Peyer's patch (tissue), 4 donors: ENCODE measurements around the gene ETAA1. TPM values are rescaled to one million over a fixed set of nuclear protein-coding genes. Genes with fewer than 3 reads are reported as not detected.

Experiments used
- DNase-seq, 3 donors: peaks; one replicate each; pipeline ENCODE4 v3.0.0-alpha.2; 2017 to 2019
- H3K27ac ChIP-seq, 4 donors: fragments of 200-600 bp; sonication (generic); one replicate each; pipeline ENCODE4 v1.5.1; 2016 to 2019
- H3K27me3 ChIP-seq, 2 donors: fragments of 200-600 bp; sonication (generic); one replicate each; pipeline ENCODE4 v1.5.1; 2019
- H3K36me3 ChIP-seq, 3 donors: fragments of 200-600 bp; sonication (generic); one replicate each; pipeline ENCODE4 v1.5.1; 2016 to 2019
- H3K4me1 ChIP-seq, 4 donors: fragments of 200-600 bp; sonication (generic); one replicate each; pipeline ENCODE4 v1.5.1; 2016 to 2019
- H3K4me3 ChIP-seq, 4 donors: fragments of 200-600 bp; sonication (generic); 1 replicate in 3 of 4; 2 replicates in 1 of 4; pipeline ENCODE4 v1.5.1; 2016 to 2019; ENCODE audit warnings: mild to moderate bottlenecking in 1 of 4
- H3K9me3 ChIP-seq, 4 donors: fragments of 200-600 bp; sonication (generic); one replicate each; pipeline ENCODE4 v1.5.1; 2016 to 2019; ENCODE audit warnings: mild to moderate bottlenecking in 1 of 4
- POLR2A ChIP-seq, 2 donors: fragments of 450-650 bp; IDR thresholded peaks; one replicate each; pipeline ENCODE4 v1.5.1; 2017; ENCODE audit warnings: antibody characterized with exemption in 2 of 2, mild to moderate bottlenecking in 2 of 2, moderate library complexity in 2 of 2
- total RNA-seq, 4 donors: library from RNA; depleted of rRNA; stranded (reverse); fragments of >200 nt; gene quantifications; one replicate each; pipeline ENCODE4 v1.1.0, GENCODE V29; 2016
- TF ChIP-seq, protein P1 (sequence below), 6 experiments: fragments of 450-650 bp in 4 of 6; fragments of 200-600 bp in 2 of 6; sonication (generic) in 1 of 6; IDR thresholded peaks; one replicate each; pipeline ENCODE4 v1.5.1; 2017 to 2019; ENCODE audit warnings: antibody characterized with exemption in 6 of 6, mild to moderate bottlenecking in 3 of 6, moderate library complexity in 1 of 6

Gene ETAA1
- total RNA-seq, 4 donors from 2014 or later, result 10.9 to 22.3 (median 12.4) TPM

DNA sequence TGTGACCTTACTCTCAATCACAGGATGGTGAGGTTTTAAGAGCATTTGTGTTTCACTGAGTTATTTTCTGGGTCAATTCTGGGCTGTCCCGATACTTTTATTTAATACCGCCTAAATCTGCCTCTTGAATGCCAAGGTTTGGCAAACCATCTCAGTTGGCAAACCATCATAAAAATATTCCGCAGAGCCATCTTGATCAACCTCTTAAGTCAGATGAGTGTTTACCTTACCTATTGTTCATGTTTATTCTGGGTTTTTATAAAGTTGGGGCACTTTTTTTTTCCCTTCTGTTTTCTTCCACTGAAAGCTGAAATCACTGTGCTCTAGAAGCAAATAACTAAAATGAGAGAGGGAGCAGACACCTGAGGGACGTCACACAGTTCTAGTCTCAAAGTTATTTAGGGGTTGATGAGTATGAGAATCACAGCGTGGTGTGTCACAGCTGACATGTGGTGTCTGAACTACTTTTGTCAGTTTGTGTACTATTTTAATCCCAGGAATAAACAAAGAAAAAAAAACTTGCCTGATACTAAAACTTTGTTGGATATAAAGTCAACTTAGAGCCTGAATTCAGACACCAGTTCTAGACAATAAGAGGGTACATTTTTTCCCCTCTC lies 48.6 kb downstream of the ETAA1 start:
- H3K9me3 ChIP-seq, result no peaks in the 10 kb centered on the region
- no peaks in the 10 kb centered on the region for H3K36me3 ChIP-seq
- H3K4me3 ChIP-seq, result no peak overlapping the region
- TF ChIP-seq, protein P1, sequence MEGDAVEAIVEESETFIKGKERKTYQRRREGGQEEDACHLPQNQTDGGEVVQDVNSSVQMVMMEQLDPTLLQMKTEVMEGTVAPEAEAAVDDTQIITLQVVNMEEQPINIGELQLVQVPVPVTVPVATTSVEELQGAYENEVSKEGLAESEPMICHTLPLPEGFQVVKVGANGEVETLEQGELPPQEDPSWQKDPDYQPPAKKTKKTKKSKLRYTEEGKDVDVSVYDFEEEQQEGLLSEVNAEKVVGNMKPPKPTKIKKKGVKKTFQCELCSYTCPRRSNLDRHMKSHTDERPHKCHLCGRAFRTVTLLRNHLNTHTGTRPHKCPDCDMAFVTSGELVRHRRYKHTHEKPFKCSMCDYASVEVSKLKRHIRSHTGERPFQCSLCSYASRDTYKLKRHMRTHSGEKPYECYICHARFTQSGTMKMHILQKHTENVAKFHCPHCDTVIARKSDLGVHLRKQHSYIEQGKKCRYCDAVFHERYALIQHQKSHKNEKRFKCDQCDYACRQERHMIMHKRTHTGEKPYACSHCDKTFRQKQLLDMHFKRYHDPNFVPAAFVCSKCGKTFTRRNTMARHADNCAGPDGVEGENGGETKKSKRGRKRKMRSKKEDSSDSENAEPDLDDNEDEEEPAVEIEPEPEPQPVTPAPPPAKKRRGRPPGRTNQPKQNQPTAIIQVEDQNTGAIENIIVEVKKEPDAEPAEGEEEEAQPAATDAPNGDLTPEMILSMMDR (IDR thresholded peaks at IDR 0.05), result no peak
- TF ChIP-seq POLR2A (IDR thresholded peaks at IDR 0.05), result no peak
- no peak overlapping the region for H3K27ac ChIP-seq
- no peaks in the 10 kb centered on the region for H3K27me3 ChIP-seq
- no peak for DNase-seq
- no peaks in the 10 kb centered on the region for H3K4me1 ChIP-seq

DNA sequence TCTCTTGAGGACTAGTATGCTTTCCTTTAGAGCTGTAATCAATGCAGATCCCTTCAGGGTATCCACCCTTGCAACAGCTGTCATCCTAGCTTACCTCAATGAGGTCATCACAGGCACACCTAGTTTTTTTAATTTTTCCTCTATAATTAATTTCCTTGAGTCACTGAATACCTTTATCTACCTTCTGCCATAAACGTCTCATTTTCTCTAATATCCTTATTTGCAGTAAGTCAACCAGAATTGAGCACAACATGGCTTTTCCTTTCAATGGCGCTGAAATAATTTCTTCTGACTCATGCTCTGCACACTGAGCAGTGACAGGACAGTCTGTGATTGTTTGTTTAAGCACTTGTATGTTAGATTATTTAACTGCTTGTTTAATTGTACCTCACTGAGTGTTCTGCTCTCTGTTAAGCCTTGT lies 49.4 kb downstream of the ETAA1 start:
- H3K27me3 ChIP-seq, result no peaks in the 10 kb centered on the region
- TF ChIP-seq, protein P1 (IDR thresholded peaks at IDR 0.05), result no peak
- no peak for TF ChIP-seq POLR2A (IDR thresholded peaks at IDR 0.05)
- no peaks in the 10 kb centered on the region for H3K36me3 ChIP-seq
- no peaks in the 10 kb centered on the region for H3K9me3 ChIP-seq
- DNase-seq, result no peak
- H3K4me3 ChIP-seq, result no peak overlapping the region
- no peak overlapping the region for H3K27ac ChIP-seq
- no peaks in the 10 kb centered on the region for H3K4me1 ChIP-seq

DNA sequence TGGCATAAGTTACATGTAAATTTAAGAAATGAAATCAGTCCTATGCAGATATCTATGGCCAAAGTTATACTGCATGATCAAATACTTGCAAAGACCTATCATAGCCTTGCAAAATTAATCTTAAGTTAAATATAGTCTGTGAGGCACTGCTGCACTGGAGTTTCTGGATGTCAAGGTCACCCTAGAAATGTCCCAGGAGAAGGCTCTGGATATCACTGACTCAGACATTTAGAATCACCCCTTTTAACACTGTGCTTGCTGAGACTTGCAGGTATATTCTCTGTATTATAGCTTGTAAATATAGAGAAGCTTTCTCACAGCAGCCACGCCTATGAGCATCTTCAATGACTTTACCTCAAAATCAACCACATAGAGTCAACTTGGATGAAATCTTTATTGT lies 51.5 kb downstream of the ETAA1 start:
- Histone ChIP-seq H3K9me3 (no peaks in the 10 kb centered on the region), H3K27ac (no peak overlapping the region), H3K4me3 (no peak overlapping the region), H3K4me1 (no peaks in the 10 kb centered on the region), H3K36me3 (no peaks in the 10 kb centered on the region), H3K27me3 (no peaks in the 10 kb centered on the region)
- DNase-seq, result no peak
- no peak for TF ChIP-seq POLR2A (IDR thresholded peaks at IDR 0.05)
- TF ChIP-seq, protein P1 (IDR thresholded peaks at IDR 0.05), result no peak

DNA sequence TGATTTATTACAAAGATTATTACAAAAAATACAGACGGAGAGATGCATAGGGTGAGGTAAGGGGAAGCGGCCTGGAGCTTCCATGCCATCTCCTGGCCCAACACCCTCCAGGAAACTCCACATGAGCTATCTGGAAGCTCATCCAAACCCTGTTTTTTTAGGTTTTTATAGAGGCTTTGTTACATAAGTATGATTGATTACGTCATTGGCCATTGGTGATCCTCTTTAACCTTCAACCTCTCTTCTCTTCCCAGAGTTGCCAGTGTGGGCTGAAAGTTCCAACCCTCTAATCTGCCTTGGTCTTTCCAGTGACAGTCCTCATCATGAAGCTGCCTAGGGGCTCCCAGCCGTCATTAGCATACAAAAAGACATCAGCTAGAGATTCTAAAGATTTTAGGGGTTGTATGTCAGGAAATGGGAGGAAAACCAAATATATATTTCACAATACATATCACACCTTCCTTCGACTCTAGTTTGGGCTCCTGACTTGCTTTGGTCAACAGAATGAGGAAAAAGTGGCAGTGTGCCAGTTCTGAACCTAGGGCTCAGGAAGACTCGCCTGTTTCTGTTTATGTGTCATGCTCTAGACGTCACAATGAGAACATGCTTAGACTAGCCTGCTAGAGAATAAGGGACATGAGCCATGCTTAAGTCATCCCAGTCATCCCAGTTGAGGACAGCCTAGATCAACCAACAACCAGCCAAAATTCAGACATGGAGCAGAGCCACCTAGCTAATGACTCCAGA lies 54.1 kb downstream of the ETAA1 start:
- H3K4me3 ChIP-seq, result no peak overlapping the region
- H3K36me3 ChIP-seq, result no peaks in the 10 kb centered on the region
- H3K27ac ChIP-seq, result no peak overlapping the region
- no peaks in the 10 kb centered on the region for H3K9me3 ChIP-seq
- no peaks in the 10 kb centered on the region for H3K27me3 ChIP-seq
- DNase-seq, result no peak
- H3K4me1 ChIP-seq, result no peaks in the 10 kb centered on the region
- TF ChIP-seq POLR2A (IDR thresholded peaks at IDR 0.05), result no peak
- TF ChIP-seq, protein P1 (IDR thresholded peaks at IDR 0.05), result no peak

DNA sequence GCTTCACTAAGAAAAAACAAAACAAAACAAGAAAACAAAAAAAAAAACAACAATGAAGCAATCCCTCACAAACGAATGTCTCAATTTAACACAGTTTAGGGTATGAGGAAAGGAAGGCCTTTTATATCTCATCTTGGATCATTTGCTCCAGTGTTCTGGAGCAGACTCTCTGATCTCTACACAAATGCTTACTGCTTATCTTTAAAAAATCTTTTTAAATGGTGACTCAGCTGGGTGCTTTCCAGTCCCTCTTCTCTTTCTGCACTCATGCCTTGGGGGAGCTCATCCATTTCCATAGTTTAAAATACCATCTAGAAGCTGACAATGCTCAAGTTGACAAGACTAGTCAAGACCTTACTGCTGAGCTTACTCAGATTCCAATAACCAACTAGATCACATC lies 56.2 kb downstream of the ETAA1 start:
- H3K27me3 ChIP-seq, result no peaks in the 10 kb centered on the region
- DNase-seq, result no peak
- no peaks in the 10 kb centered on the region for H3K4me1 ChIP-seq
- H3K4me3 ChIP-seq, result no peak overlapping the region
- no peak overlapping the region for H3K27ac ChIP-seq
- no peaks in the 10 kb centered on the region for H3K36me3 ChIP-seq
- no peak for TF ChIP-seq POLR2A (IDR thresholded peaks at IDR 0.05)
- TF ChIP-seq, protein P1 (IDR thresholded peaks at IDR 0.05), result no peak
- no peaks in the 10 kb centered on the region for H3K9me3 ChIP-seq
